GM18505 (cell line): Measurements from ENCODE around the gene CRHR2.

Experiments
- ATAC-seq: cut with Tn5 transposase; IDR thresholded peaks from one replicate; pipeline ENCODE4 v1.9.1; 2021; ENCODE audit not compliant: unreplicated experiment
- POLR2A ChIP-seq: IDR thresholded peaks from 4 replicates; pipeline ENCODE4 v1.6.1; 2011; ENCODE audit warnings: borderline replicate concordance; ENCODE audit not compliant: insufficient read depth, insufficient read length; ENCODE audit errors: extremely low read depth

CRHR2 gene

DNA sequence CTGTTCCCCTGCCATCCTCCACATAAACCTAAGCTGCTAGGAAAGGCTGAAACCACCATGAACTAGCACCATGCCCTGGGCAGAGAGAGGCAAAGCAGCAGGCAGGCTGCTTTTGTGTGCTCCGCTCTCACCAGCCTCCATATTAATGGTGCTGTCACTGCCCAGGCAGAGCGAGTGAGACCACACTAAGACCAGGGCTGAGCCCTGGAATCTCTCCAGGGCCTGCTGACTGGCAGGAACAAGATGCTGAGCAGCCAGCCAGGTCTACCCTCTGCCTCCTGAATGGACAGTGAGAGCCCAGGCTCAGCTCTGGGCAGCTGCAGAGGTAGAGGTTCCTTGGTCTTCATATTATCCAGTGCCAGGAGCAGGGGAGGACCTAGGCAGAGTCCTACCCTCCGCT, 1.6 kb upstream of the CRHR2 start:
- TF ChIP-seq POLR2A = no peak

DNA sequence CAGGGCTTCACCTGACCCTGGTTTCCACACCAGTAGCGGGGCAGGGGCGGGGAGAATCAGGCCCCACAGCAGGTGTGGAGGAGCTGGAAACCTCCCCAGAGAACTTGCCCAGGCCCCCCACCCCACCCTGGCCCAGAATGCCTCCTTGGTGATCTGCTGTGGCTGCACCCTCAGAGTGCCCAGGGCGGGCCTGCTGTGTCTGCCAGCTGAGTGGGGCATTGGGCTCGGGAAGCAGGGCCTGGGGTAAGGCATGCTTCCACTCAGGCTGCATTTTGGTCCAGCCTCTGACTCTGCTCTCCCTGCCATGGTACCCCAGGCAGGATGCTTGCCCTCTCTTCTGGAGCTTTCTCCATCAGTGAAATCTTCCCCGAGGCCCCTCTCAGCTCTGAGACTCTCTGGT, 1.1 kb upstream of the CRHR2 start:
- no peak for TF ChIP-seq POLR2A
- ATAC-seq = no peak

More for the DNA sequence above, 1.6 kb upstream of the CRHR2 start:
- no peak for ATAC-seq

DNA sequence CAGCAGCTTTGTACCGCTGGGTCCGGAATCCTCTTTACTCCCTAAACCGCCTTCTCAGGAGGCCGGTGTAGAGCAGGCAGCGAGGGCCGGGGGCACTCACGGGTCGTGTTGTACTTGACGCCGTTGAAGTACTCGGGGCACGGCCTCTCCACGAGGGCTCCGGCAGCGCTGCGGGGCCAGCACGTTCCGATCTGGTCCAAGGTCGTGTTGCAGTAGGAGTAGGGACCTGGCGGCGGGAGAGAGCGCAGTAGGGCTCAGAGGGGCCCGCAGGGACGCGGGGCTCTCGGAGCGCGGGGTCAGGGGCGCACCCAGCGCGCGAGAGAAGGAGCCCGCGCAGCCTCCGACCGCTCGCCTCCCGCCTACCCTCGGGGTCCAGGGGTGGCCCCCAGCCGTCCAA, 443 bp downstream of the CRHR2 start:
- no peak for ATAC-seq
- TF ChIP-seq POLR2A = no peak

DNA sequence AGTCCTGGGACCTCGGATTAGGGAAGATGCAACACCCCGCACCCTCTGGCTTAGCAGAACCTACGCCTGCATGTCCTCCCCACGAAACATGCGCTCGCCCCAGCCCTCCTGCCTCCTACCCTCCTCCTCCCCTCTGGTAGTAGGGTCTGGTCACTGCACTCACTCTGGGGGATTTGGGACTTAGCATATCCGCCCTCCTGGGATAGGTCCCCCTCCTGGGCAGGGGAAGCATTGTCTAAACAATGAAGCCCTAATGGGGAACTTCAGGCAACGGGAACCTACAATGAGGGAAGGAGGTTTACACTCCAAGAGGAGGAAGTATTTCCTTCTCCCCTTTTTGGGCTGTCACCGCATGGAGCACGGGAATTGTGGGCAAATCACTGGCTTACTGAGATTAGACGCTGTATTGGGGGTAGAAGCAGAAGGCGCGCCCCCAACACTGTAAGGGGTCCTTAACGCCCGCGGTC, 892 bp downstream of the CRHR2 start:
- ATAC-seq = no peak
- no peak for TF ChIP-seq POLR2A

DNA sequence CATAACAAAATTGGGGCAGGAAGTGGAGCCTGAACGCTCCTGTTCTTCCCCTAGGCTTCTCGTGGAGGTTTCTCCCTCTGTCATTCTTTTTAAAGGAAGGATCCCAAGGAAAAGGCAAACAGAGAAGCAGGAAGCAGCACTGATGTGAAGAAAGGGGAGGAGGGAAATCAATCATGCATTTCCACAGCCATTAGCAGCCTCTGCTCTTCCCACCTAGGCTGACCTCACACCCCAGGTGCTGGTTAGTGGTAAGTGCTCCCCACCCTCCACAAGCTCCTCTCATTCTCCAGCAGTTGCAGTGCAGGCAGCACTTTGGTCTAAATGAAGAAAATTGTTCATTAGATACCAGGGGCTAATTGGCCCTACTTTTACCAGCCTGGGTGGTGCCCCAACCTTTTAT, 2.6 kb downstream of the CRHR2 start:
- no peak for TF ChIP-seq POLR2A
- no peak for ATAC-seq

DNA sequence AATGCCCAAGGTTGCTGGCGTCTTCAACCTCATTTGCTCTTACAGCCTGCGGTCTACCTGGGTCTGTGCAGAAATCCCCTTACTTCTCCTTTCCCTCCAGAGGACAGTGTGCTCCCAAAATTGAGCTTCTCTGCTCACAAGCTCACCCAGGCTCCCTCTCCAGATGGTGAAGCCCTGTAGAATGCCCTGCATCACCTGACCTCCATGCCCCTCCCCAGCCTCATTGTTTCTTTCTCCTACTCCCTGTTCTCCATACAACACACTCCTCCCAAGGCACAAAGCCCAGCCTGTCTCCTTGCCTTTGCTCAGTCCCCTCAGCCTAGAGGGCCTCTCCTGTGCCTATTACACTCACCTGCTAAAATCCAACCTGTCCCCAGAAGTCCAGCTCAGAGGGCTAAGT, 3.5 kb downstream of the CRHR2 start:
- ATAC-seq = no peak
- no peak for TF ChIP-seq POLR2A

DNA sequence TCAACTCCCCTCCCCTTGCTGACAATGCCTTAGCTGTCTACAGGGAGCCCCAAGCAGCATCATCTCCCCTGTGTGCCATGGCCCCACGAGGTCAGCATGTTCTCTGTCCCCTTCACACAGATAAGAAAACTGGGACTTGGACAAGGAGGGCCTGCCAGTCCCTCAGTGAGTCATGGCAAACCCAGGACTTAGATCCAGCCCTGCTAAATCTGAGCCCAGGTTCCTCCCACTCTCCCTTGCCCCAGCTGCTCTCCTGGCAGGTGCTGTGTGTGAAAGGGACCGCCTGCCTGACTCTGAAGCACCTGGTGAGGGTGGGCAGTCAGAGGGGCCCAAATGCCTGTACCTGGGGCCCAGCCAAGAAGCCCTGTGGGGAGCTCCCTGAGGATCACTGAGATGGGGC, 7.4 kb downstream of the CRHR2 start:
- no peak for ATAC-seq
- TF ChIP-seq POLR2A = no peak

DNA sequence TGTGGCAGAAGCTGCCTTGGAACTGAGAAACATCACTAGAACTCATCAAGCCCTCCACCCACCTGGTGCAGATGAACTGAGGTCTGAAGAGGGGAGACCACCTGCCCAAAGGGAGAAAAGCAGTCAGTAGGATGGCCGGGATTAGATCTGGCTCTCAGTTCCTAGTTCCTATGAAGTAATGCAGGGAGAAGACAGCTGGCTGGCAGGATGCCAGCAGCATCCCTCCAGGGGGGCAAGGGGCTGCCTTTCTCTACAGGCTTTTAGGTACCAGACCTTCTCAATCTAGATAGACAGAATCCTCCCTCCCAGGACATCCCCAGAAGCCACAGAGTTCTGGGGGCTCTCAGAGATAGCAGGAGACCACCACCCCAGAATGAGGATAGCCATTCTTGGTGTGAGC, 7.8 kb downstream of the CRHR2 start:
- ATAC-seq = no peak
- TF ChIP-seq POLR2A = no peak

DNA sequence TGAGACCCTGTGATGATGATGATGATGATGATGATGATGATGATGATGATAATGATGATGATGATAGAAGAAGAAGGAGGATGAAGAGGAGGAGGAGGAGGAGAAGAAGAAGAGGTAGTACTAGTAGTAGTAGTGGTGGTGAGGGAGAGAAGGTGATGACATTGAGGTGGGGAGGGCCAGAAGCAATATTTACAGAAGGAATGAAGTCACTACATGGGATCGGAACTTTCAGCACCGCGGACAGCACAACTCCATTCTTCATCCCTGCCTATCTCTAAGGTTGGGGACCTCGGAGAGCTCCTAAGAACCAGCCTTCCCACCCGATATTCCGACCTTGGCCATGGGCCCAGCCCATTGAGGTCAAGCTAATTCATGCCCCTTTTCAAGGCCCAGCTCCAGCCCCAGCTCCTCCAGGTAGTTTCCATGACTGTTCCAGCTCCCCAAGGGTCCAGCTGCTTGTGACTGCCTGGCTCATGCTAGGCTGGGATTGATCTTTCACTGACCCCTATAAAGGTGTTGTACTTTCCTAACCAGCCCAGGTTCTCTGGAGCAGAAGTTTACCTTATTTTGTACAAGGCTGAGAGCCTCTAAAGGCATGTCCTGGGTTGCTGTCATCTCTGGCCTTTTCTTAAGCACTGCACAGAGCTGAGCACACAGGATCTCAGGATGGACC, 10.3 kb downstream of the CRHR2 start:
- TF ChIP-seq POLR2A = no peak
- ATAC-seq = no peak

DNA sequence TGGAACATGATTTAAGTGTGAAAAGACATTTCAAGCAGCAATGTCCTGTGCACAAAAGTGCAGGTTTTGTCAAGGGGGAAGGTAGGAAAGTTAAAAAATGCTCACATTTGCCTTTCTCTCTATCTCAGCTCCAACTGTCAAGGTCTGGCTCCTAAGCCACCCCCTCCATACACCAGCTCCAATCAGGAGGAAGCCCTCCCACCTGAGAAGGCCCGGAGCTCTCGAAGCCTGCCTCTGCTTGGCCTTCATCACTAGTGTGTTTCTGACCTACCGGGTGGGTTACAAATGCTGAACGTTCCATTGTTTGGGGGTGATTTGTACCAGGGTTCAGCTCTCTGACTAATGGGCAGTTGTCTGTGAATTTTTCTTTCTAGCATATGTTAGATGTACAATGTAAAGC, 14.2 kb downstream of the CRHR2 start:
- TF ChIP-seq POLR2A = no peak
- ATAC-seq = no peak

DNA sequence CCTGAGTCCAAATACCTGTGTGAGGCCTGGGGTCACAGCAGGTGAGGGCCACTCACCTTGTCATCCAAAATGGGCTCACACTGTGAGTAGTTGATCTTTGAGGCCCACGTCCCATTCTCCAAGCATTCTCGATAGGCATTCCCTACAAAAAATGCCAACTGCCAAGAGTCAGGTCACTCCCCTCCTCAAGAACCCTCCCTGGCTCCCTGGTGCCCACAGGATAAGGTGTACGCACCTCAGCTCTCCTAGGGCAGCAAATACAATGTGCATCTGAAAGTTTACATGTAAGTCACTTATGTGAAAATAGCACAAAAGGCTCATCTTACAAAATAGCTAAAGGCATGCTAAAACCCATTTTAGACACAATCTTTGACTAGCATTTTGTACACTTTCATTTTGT, 15.1 kb downstream of the CRHR2 start:
- ATAC-seq = no peak
- no peak for TF ChIP-seq POLR2A

DNA sequence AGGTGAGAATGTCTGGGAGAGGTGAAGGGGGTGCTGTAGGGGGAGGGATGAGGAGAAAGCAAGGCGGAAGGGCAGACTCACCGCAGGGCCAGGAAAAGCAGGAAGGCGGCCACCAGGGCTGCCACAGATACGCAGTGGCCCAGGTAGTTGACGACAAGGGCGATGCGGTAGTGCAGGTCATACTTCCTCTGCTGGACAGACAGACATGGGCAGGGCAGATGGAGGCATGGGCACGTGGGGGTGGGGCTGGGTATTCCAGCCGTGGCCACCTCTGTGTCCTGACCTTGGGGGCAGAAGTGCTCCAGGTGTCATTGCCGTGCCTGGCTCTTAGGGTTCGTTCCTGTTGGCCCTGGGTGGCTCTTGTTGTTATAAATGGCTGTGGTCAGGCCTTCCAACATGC, 16.8 kb downstream of the CRHR2 start:
- no peak for ATAC-seq
- no peak for TF ChIP-seq POLR2A

DNA sequence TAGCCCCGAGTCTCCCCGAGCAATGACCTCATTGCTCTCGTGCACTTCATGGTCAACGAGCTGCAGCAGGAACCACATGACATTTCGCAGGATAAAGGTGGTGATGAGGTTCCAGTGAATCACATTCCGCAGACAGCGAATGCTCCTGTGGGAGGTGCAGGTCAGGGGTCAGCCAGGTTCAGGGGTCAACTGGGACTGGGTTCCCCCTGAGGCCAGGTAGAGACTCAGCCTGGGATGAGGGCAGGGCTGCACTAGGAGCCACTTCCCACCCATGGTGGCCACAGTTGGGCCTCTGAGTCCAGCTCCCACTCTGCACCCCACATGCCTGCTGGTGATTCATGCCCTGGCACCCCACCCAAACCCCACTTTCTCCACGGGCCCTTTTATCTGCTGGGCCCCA, 17.2 kb downstream of the CRHR2 start:
- no peak for TF ChIP-seq POLR2A
- no peak for ATAC-seq

DNA sequence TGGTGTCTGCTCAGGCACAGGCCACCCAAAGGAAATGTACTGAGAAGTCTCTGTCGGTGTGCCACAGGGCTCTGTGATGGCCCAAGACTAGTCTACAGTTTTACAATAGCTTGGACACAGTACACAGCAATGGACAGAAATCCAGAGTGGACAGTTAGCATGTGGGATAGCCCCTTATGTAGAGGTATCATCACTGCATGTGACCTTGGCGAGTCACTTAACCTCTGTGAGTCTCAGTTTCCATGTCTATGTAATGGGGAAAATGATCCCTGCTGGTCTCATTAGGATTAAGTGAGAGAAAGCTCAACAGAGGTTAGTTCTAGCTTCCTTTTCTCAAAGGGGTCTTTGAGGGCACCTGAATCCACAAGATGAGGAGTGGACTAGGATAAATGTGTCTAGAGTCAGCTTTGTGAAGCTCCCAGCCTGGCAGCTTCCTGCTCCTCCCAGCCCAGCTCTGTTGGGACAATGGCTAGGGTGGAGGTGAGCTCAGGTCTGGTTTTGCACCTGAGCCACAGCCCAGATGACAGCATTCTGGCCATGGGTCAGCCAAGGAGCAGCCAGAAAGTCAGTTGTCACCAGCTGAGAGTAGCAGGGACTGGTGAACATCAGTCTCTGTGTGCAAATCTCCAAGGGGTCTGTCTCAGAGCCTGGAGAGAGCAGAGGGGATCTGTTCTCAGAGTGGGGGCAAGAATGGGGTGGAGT, 17.9 kb downstream of the CRHR2 start:
- TF ChIP-seq POLR2A = no peak
- no peak for ATAC-seq
